Left renal cortex interstitium (tissue), 4 donors: ENCODE data around the gene RNF38. TPM values are rescaled to one million over a fixed set of nuclear protein-coding genes. Genes with fewer than 3 reads are reported as not detected.
"Not testable (repeated sequence)": the region's sequence is repeated elsewhere in the genome, so short reads cannot be mapped to it uniquely, and the experiment has no call there.

Experiments
- DNase-seq, 4 donors: peaks; one replicate each; pipeline ENCODE4 v3.0.0-alpha.2; 2013; ENCODE audit warnings: low read depth in 4 of 4, low spot score in 2 of 4, missing footprints in 1 of 4
- polyA plus RNA-seq, 4 donors: library from polyadenylated mRNA; unstranded; fragments of 120-200 nt; gene quantifications; one replicate each; pipeline ENCODE4 v1.2.1, GENCODE V29; 2013; ENCODE audit not compliant: insufficient read length in 4 of 4

RNF38 gene
- polyA plus RNA-seq, 4 donors, result 42.2 to 50.4 (median 46.9) TPM

DNA sequence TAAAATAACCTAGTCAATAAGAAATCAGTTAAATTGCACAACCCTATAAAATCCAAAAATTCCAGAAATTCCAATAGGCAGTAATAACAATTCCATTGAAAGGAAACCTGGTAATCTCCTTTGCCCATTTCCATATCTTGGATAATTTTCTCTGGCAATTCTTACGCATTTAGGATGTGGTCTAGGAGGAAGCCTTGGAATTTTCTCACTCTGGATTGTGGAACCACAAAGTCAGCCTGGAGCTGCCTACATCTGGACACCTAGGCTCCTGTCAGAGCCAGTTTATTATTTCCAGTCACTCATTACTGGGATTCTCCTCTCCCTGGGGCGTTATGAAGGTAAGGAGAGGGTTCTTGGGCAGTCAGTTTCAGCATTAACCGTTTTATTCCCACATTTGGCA is 101.5 kb downstream of the RNF38 start:
- no peak for DNase-seq

DNA sequence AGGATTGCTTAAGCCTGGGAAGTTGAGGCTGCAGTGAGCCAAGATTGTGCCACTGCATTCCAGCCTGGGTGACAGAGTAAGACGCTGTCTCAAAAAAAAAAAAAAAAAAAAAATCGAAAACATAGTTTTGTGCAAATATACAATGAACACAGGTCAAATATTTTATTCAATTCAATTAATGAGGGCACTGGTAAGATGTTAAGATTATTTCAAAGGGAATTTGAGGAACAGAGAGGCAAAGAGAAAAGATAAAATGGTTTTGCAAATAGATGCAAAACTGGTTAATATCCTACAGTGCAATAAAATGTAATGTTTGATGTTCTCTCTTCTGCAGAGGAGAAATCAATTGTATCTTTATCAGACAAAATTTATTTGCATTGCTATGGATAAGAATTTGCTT is 102.3 kb downstream of the RNF38 start:
- DNase-seq, result no peak

DNA sequence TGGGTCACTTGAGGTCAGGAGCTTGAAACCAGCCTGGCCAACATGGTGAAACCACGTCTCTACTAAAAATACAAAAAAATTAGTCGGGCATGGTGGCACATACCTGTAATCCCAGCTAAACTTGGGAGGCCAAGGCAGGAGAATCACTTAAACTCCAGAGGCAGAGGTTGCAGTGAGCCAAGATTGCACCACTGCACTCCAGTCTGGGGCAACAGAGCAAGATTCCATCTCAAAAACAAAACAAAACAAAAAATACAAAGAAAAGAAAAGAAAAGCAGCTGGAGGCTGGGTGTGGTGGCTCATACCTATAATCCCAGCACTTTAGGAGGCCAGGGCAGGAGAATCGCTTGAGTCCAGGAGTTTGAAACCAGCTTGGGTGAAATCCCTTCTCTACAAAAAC is 105.1 kb downstream of the RNF38 start:
- DNase-seq, result not testable (repeated sequence)

DNA sequence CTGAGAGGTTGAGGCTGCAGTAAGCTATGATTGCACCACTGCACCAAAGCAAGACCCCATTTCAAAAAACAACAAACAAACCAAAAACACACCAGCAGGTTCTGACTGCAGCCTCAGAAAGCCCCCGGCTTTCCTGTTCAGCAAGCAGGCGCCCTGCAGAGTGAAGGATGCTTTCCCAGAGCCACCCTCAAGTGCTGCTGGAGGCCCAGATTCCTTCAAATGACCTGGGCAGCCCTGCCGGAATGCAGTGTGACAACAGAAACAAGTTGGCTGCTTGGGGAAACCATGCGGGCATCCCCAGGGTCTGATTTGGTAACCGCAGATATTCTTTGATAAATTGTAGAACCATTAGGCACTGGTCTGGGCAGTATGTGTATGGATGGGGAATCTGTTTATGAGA is 106.2 kb downstream of the RNF38 start:
- DNase-seq, result no peak

DNA sequence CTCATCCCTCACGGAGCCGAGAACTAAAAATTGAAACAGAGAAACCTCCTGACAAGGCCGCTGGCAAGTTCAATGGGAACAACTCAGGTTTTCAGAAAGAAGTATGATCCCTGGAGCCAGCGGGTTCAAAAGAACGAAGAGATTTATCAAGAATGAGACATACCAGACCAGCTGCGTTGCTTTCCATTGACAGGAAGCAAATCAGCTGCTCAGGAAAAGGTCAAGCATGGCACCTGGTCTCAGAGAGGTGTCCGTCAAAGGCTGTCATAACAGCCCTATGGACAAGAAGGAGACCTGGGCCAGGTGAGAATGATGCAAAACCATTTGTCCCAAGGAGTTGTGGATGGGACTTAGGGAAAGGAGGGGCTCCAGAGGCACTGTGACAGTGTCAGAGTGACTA is 106.9 kb downstream of the RNF38 start:
- DNase-seq, result no peak

DNA sequence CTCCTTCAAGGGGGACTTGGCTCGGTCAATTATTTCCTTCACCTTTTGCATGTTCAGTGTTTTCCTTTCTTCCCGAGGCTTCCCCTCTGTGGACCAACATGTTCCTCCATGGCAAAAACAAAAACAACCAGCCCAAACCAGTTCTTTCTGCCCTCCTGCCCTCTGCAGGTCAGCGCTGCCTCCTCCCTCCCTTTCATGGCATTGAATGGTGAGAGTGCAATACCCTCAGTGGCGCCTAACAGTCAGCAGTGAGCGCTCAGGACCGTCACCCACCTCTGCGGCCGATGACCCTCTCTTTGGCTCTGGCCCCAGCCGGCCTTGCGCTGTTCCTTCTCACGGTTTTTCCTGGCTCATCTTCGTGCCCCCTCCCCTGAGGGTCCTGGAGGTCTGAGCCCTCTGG is 107.4 kb downstream of the RNF38 start:
- DNase-seq, result no peak

DNA sequence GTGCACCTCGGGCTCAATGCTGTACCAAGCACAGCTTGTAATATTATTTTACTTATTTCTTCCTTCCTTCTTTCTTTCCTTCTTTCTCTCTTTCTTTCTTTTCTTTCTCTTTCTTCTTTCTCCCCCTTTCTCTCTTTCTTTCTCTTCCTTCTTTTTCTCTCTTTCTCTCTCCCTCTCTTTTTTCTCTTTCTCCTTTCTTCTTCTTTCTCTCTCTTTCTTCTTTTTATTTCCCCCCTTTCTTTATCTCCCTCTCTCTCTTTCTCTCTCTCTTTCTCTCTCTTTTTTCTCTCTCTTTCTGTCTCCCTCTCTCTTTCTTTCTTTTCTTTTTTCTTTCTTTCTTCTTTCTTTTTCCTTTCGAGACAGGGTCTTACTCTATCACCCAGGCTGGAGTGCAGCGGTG is 109.1 kb downstream of the RNF38 start:
- DNase-seq, result no peak

DNA sequence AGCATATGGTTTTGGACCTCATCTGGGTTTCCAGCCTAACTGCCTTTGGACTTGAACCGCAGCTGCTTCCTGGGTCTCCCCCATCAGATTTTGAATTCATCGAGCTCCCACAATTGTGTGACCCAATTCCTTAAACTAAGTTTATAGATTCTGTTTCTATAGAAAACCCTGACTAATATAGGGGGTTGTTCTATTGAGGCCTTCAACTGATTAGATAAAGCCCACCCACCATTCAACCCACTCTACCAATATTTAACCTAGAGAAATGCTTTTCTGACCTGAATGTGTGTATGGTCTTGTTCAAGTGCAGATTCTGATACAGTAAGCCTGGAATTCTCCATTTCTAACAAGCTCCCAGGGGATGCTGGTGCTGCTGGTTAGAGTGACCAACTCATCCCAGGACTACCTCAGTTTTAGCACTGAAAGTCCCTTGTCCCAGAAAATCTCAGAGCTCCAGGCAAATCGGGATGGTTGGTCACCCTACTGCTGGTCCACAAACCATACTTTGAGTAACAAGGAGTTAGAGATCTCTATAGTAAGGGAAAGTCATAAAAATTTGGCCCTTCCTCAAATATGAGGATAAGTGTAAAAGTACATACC is 110.1 kb downstream of the RNF38 start:
- no peak for DNase-seq

DNA sequence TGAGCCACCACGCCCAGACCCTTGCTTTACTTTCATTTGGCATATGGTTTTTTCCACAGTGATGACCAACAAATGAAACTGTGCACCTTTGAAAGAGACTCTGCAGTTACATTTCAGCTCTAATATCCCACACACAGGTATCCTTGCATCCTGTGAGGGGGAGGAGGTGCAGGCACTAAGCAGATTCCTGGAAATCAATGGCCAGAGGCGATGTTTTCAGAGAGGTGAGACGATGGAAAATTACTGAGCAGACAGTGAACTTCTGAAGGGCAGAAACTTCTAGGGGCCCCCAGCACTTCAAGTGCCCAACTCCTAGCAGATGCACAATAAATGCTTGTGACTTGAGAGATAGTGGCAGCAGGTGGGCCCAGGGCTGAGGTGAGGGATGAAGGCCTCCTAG is 112.0 kb downstream of the RNF38 start:
- DNase-seq, result no peak

Other genes with a start within 250 kb of the RNF38 start
- gene CCIN, start 230.9 kb downstream of the RNF38 start, polyA plus RNA-seq, result under 1 TPM; 0.27 to 0.61 (median 0.36) TPM
- 100 to 1,000 TPM; 262 to 324 (median 284) TPM for gene CLTA, start 209.3 kb downstream of the RNF38 start, polyA plus RNA-seq
- 10 to 100 TPM; 16.8 to 21.7 (median 19.4) TPM for gene GNE, start 141.8 kb downstream of the RNF38 start, polyA plus RNA-seq
- 10 to 100 TPM; 19.1 to 23.4 (median 20.9) TPM for gene MELK, start 172.6 kb upstream of the RNF38 start, polyA plus RNA-seq